ENCODE measurements around the gene LHFPL2.
"Not testable (repeated sequence)": the region's sequence is repeated elsewhere in the genome, so short reads cannot be mapped to it uniquely, and the experiment has no call there.

Gene LHFPL2

GRCh38 chr5:78689540-78690252 lies 41.1 kb upstream of the LHFPL2 start:
- in situ Hi-C loops (cut with MboI; ENCODE audit: low sequenced_read_pairs, unreplicated experiment), result no loop called here
- no peak for DNase-seq (ENCODE audit: low spot score)
- TF ChIP-seq, protein P1, sequence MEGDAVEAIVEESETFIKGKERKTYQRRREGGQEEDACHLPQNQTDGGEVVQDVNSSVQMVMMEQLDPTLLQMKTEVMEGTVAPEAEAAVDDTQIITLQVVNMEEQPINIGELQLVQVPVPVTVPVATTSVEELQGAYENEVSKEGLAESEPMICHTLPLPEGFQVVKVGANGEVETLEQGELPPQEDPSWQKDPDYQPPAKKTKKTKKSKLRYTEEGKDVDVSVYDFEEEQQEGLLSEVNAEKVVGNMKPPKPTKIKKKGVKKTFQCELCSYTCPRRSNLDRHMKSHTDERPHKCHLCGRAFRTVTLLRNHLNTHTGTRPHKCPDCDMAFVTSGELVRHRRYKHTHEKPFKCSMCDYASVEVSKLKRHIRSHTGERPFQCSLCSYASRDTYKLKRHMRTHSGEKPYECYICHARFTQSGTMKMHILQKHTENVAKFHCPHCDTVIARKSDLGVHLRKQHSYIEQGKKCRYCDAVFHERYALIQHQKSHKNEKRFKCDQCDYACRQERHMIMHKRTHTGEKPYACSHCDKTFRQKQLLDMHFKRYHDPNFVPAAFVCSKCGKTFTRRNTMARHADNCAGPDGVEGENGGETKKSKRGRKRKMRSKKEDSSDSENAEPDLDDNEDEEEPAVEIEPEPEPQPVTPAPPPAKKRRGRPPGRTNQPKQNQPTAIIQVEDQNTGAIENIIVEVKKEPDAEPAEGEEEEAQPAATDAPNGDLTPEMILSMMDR (IDR thresholded peaks at IDR 0.05; ENCODE audit: borderline replicate concordance, control extremely low read depth, extremely low read depth, insufficient read depth, missing control alignments), result no peak

GRCh38 chr5:78687514-78687913 lies 38.9 kb upstream of the LHFPL2 start:
- DNase-seq (ENCODE audit: low spot score); in situ Hi-C loops (cut with MboI; ENCODE audit: low sequenced_read_pairs, unreplicated experiment): not testable (repeated sequence)

DNA sequence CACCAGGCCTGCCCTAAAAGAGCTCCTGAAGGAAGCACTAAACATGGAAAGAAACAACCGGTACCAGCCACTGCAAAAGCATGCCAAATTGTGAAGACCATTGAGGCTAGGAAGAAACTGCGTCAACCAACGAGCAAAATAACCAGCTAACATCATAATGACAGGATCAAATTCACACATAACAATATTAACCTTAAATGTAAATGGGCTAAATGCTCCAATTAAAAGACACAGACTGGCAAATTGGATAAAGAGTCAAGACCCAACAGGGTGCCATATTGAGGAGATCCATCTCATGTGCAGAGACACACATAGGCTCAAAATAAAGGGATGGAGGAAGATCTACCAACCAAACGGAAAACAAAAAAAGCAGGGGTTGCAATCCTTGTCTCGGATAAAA lies 35.3 kb upstream of the LHFPL2 start:
- DNase-seq (ENCODE audit: low spot score); in situ Hi-C loops (cut with MboI; ENCODE audit: low sequenced_read_pairs, unreplicated experiment): not testable (repeated sequence)

- TF ChIP-seq, protein P1 (IDR thresholded peaks at IDR 0.05; ENCODE audit: borderline replicate concordance, control extremely low read depth, extremely low read depth, insufficient read depth, missing control alignments), result no peak
- in situ Hi-C loops (cut with MboI; ENCODE audit: low sequenced_read_pairs, unreplicated experiment), result no loop called here
Observed at GRCh38 chr5:78679905-78680304, 31.3 kb upstream of the LHFPL2 start.

GRCh38 chr5:78677777-78678668 lies 29.5 kb upstream of the LHFPL2 start:
- in situ Hi-C loops (cut with MboI; ENCODE audit: low sequenced_read_pairs, unreplicated experiment), result no loop called here
- peak; percentile 44 for DNase-seq (ENCODE audit: low spot score)
- TF ChIP-seq, protein P1 (IDR thresholded peaks at IDR 0.05; ENCODE audit: borderline replicate concordance, control extremely low read depth, extremely low read depth, insufficient read depth, missing control alignments), result no peak

More at GRCh38 chr5:78679905-78680304, 31.3 kb upstream of the LHFPL2 start:
- DNase-seq (ENCODE audit: low spot score), result no peak

GRCh38 chr5:78675956-78676730 lies 27.6 kb upstream of the LHFPL2 start:
- no peak for DNase-seq (ENCODE audit: low spot score)
- TF ChIP-seq, protein P1 (IDR thresholded peaks at IDR 0.05; ENCODE audit: borderline replicate concordance, control extremely low read depth, extremely low read depth, insufficient read depth, missing control alignments), result no peak
- in situ Hi-C loops (cut with MboI; ENCODE audit: low sequenced_read_pairs, unreplicated experiment), result no loop called here

DNA sequence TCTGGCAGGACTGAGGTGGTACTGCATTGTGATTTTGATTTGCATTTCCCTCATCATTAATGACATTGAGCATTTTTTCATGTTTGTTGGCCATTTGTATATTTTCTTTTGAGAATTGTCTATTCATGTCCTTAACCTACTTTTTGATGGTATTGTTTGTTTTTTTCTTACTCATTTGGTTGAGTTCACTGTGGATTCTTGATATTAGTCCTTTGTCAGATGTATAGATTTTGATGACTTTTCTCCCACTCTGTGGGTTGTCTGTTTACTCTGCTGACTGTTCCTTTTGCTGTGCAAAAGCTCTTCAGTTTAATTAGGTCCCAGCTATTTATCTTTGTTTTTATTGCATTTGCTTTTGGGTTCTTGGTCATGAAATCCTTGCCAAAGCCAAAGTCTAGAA lies 25.3 kb upstream of the LHFPL2 start:
- in situ Hi-C loops (cut with MboI; ENCODE audit: low sequenced_read_pairs, unreplicated experiment); DNase-seq (ENCODE audit: low spot score): not testable (repeated sequence)

- TF ChIP-seq, protein P1 (IDR thresholded peaks at IDR 0.05; ENCODE audit: borderline replicate concordance, control extremely low read depth, extremely low read depth, insufficient read depth, missing control alignments), result no peak
- no peak for DNase-seq (ENCODE audit: low spot score)
- in situ Hi-C loops (cut with MboI; ENCODE audit: low sequenced_read_pairs, unreplicated experiment), result no loop called here
Observed at GRCh38 chr5:78672154-78672553, 23.6 kb upstream of the LHFPL2 start.
